ENCODE measurements around the gene CHST12.

- TF ChIP-seq CTCF (IDR thresholded peaks at IDR 0.05; ENCODE audit: low read depth, low read length, poor library complexity, severe bottlenecking) (no peak), EZH2phosphoT487 (IDR thresholded peaks at IDR 0.05; ENCODE audit: borderline replicate concordance, low read length) (no peak)
Observed at GRCh38 chr7:2483494-2483893, 80.1 kb downstream of the CHST12 start.
